HEK293 (cell line): ENCODE results near the gene CIRBP.
A peak's percentile ranks its signal among the peaks of the same experiment; 100 is the strongest.

Experiments used
- CTCF ChIA-PET: fragments of 350-600 bp; formaldehyde crosslinking; extraction: SDS; loops from one replicate; lab custom pipeline; 2021; ENCODE audit warnings: antibody characterized with exemption; lab: Yijun Ruan, JAX
- POLR2A ChIA-PET: fragments of 300-600 bp; formaldehyde crosslinking; extraction: SDS; loops from one replicate; lab custom pipeline; 2020; ENCODE audit warnings: antibody characterized with exemption, inconsistent platforms; lab: Yijun Ruan, JAX
- H3K27ac ChIP-seq: fragments of 200-500 bp; sonication (Bioruptor generic); 2 replicates; pipeline ENCODE4 v1.5.1; 2014; ENCODE audit warnings: low read depth, low read length, control low read depth, inconsistent platforms; ENCODE audit errors: extremely low read depth
- H3K36me3 ChIP-seq, 2 experiments: fragments of 200-500 bp in 1 of 2; sonication (Bioruptor generic) in 1 of 2; 1 replicate in 1 of 2; 2 replicates in 1 of 2; pipeline ENCODE4 v1.5.1; 2014 to 2017; ENCODE audit warnings: inconsistent platforms in 2 of 2, low read length in 2 of 2; ENCODE audit not compliant: control insufficient read depth in 2 of 2, insufficient read depth in 1 of 2
- H3K4me1 ChIP-seq: fragments of 200-500 bp; sonication (Bioruptor generic); 2 replicates; pipeline ENCODE4 v1.5.1; 2014; ENCODE audit warnings: mild to moderate bottlenecking, low read length, inconsistent platforms; ENCODE audit not compliant: control insufficient read depth, insufficient read depth
- H3K4me3 ChIP-seq: 2 replicates; pipeline ENCODE4 v1.5.1; 2011; ENCODE audit warnings: low read depth, mild to moderate bottlenecking, control low read depth, low read length, moderate library complexity
- H3K9me3 ChIP-seq: fragments of 200-500 bp; sonication (Bioruptor generic); 2 replicates; pipeline ENCODE4 v1.5.1; 2014; ENCODE audit warnings: low read depth, low read length, inconsistent platforms; ENCODE audit not compliant: control insufficient read depth, insufficient read depth
- INSM2 ChIP-seq: fragments of 450-650 bp; formaldehyde crosslinking; IDR thresholded peaks from 2 replicates; pipeline ENCODE4 v1.5.1; 2016; ENCODE audit warnings: missing biosample characterization, missing genetic modification characterization
- KLF10 ChIP-seq: fragments of 450-650 bp; IDR thresholded peaks from 2 replicates; pipeline ENCODE4 v1.5.1; 2018; ENCODE audit warnings: missing biosample characterization, mild to moderate bottlenecking, missing genetic modification characterization
- KLF7 ChIP-seq: fragments of 450-650 bp; formaldehyde crosslinking; IDR thresholded peaks from 2 replicates; pipeline ENCODE4 v1.5.1; 2016; ENCODE audit warnings: missing biosample characterization, missing genetic modification characterization, borderline replicate concordance
- SP7 ChIP-seq: fragments of 450-650 bp; formaldehyde crosslinking; IDR thresholded peaks from 2 replicates; pipeline ENCODE4 v1.5.1; 2016; ENCODE audit warnings: missing biosample characterization, missing genetic modification characterization
- ZBTB10 ChIP-seq: fragments of 450-650 bp; formaldehyde crosslinking; IDR thresholded peaks from 2 replicates; pipeline ENCODE4 v1.5.1; 2016; ENCODE audit warnings: missing biosample characterization, missing genetic modification characterization
- ZBTB20 ChIP-seq: fragments of 450-650 bp; formaldehyde crosslinking; IDR thresholded peaks from 2 replicates; pipeline ENCODE4 v1.5.1; 2016; ENCODE audit warnings: missing biosample characterization, missing genetic modification characterization
- ZEB2 ChIP-seq: fragments of 450-650 bp; formaldehyde crosslinking; IDR thresholded peaks from 2 replicates; pipeline ENCODE4 v1.5.1; 2016; ENCODE audit warnings: missing biosample characterization, missing genetic modification characterization
- ZIC2 ChIP-seq: fragments of 450-650 bp; formaldehyde crosslinking; IDR thresholded peaks from 2 replicates; pipeline ENCODE4 v1.5.1; 2016; ENCODE audit warnings: missing biosample characterization, missing genetic modification characterization
- ZNF10 ChIP-seq: fragments of 450-650 bp; formaldehyde crosslinking; IDR thresholded peaks from 2 replicates; pipeline ENCODE4 v1.5.1; 2017; ENCODE audit warnings: missing biosample characterization, missing genetic modification characterization
- ZNF155 ChIP-seq: fragments of 450-650 bp; formaldehyde crosslinking; IDR thresholded peaks from 2 replicates; pipeline ENCODE4 v1.5.1; 2016; ENCODE audit warnings: missing biosample characterization, missing genetic modification characterization
- ZNF18 ChIP-seq: fragments of 450-650 bp; formaldehyde crosslinking; IDR thresholded peaks from 2 replicates; pipeline ENCODE4 v1.5.1; 2016; ENCODE audit warnings: missing biosample characterization, missing genetic modification characterization
- ZNF24 ChIP-seq: fragments of 450-650 bp; formaldehyde crosslinking; IDR thresholded peaks from 2 replicates; pipeline ENCODE4 v1.5.1; 2016; ENCODE audit warnings: missing biosample characterization, missing genetic modification characterization
- ZNF280D ChIP-seq: fragments of 450-650 bp; formaldehyde crosslinking; IDR thresholded peaks from 2 replicates; pipeline ENCODE4 v1.5.1; 2016; ENCODE audit warnings: missing biosample characterization, missing genetic modification characterization
- ZNF292 ChIP-seq: fragments of 450-650 bp; formaldehyde crosslinking; IDR thresholded peaks from 2 replicates; pipeline ENCODE4 v1.5.1; 2016; ENCODE audit warnings: low read depth, missing biosample characterization, missing genetic modification characterization, borderline replicate concordance
- ZNF37A ChIP-seq: fragments of 450-650 bp; IDR thresholded peaks from 2 replicates; pipeline ENCODE4 v1.5.1; 2018; ENCODE audit warnings: missing biosample characterization, missing genetic modification characterization
- ZNF398 ChIP-seq: fragments of 450-650 bp; formaldehyde crosslinking; IDR thresholded peaks from 2 replicates; pipeline ENCODE4 v1.5.1; 2017; ENCODE audit warnings: missing biosample characterization, missing genetic modification characterization
- ZNF629 ChIP-seq: fragments of 450-650 bp; formaldehyde crosslinking; IDR thresholded peaks from 2 replicates; pipeline ENCODE4 v1.5.1; 2017; ENCODE audit warnings: missing biosample characterization, missing genetic modification characterization
- ZNF639 ChIP-seq: fragments of 450-650 bp; formaldehyde crosslinking; IDR thresholded peaks from 2 replicates; pipeline ENCODE4 v1.5.1; 2016; ENCODE audit warnings: missing biosample characterization, missing genetic modification characterization
- ZNF677 ChIP-seq: fragments of 450-650 bp; IDR thresholded peaks from 2 replicates; pipeline ENCODE4 v1.5.0; 2018; ENCODE audit warnings: missing biosample characterization, mild to moderate bottlenecking, missing genetic modification characterization, moderate library complexity
- ZSCAN23 ChIP-seq: fragments of 450-650 bp; formaldehyde crosslinking; IDR thresholded peaks from 2 replicates; pipeline ENCODE4 v1.5.1; 2016; ENCODE audit warnings: missing biosample characterization, missing genetic modification characterization
- ZSCAN30 ChIP-seq: fragments of 450-650 bp; IDR thresholded peaks from 2 replicates; pipeline ENCODE4 v1.5.1; 2018; ENCODE audit warnings: missing biosample characterization, mild to moderate bottlenecking, missing genetic modification characterization, moderate library complexity

CIRBP gene

GRCh38 chr19:1267477-1268225 is 1.5 kb upstream of the CIRBP start (continued):
- TF ChIP-seq ZNF398 (tag by site-specific recombination): peak; percentile 64; the same call in 1 of the 2 replicates
- TF ChIP-seq, all 188 proteins: peak for 20

GRCh38 chr19:1268226-1269064 is 687 bp upstream of the CIRBP start:
- no peaks in the 10 kb centered on the region for H3K9me3 ChIP-seq
- no peak overlapping the region; the same call in 1 of the 2 replicates for H3K27ac ChIP-seq
- CTCF ChIA-PET: interaction anchor here (0.6 to 11.3 kb wide), 8 partner anchors 10 to 299 kb away, joined by 3 to 299 read pairs (median 4); no protein-coding TSS in a partner anchor
- peaks cover 20% of the 10 kb centered on the region for H3K4me1 ChIP-seq
- POLR2A ChIA-PET: interaction anchor here (0.5 to 7.7 kb wide), 68 partner anchors 9 to 530 kb away, joined by 3 to 407 read pairs (median 5); partner anchors contain the start of genes ABCA7, ATP5F1D, CNN2 and GPX4
- no peak overlapping the region for H3K4me3 ChIP-seq
- H3K36me3 ChIP-seq: peaks cover 4 to 37% of the 10 kb centered on the region in 2 experiments; a peak in 2 of 3 replicates
- no peak; the same call in 1 of the 2 replicates for TF ChIP-seq SP7
- TF ChIP-seq ZNF639 (tag by site-specific recombination): no peak
- TF ChIP-seq ZSCAN30 (tag by site-specific recombination): no peak
- no peak for TF ChIP-seq ZNF18
- no peak for TF ChIP-seq INSM2 (tag by site-specific recombination)
- TF ChIP-seq ZNF155: no peak
- TF ChIP-seq KLF10 (tag by site-specific recombination): no peak
- TF ChIP-seq ZNF37A: no peak
- TF ChIP-seq KLF7 (tag by site-specific recombination): 0 out of 2 replicates have a peak, but pooled peaks have one; percentile 28
- TF ChIP-seq ZSCAN23 (tag by site-specific recombination): no peak
- no peak for TF ChIP-seq ZNF24 (tag by site-specific recombination)
- TF ChIP-seq ZNF280D (tag by site-specific recombination): no peak
- TF ChIP-seq ZNF629 (tag by site-specific recombination): 0 out of 2 replicates have a peak, but pooled peaks have one; percentile 13
- TF ChIP-seq ZEB2 (tag by site-specific recombination): peak; percentile 82; the same call in 1 of the 2 replicates
- TF ChIP-seq ZNF292 (tag by site-specific recombination): no peak
- TF ChIP-seq ZBTB10 (tag by site-specific recombination): peak; percentile 99
- no peak for TF ChIP-seq ZNF677
- no peak for TF ChIP-seq ZNF10 (tag by site-specific recombination)
- peak; percentile 45 for TF ChIP-seq ZBTB20
- TF ChIP-seq ZIC2 (tag by site-specific recombination): peak; percentile 13; the same call in 1 of the 2 replicates
